HepG2 (cell line): ENCODE data around the gene SEMA3C. TPM values are rescaled to one million over a fixed set of nuclear protein-coding genes. Genes with fewer than 3 reads are reported as not detected.

Source experiments
- ATAC-seq: fragments of 200-7000 bp; cut with Tn5 transposase; 3 replicates; pipeline ENCODE4 v1.9.1; 2020; ENCODE audit warnings: mild to moderate bottlenecking, moderate library complexity
- BruUV-seq: library from RNA; stranded (reverse); fragments of 400-500 nt; replicated peaks from 2 replicates; lab custom pipeline; 2021; lab: Mats Ljungman, UMichigan
- CTCF ChIA-PET: fragments of 300-600 bp; formaldehyde crosslinking; extraction: SDS; loops from one replicate; lab custom pipeline; 2021; ENCODE audit warnings: low total read pairs, inconsistent platforms, low intra/inter-chr PET ratio; lab: Yijun Ruan, JAX
- POLR2A ChIA-PET: fragments of 350-600 bp; sonication (Branson Sonifier 250); formaldehyde crosslinking; loops from one replicate; lab custom pipeline; 2020; ENCODE audit warnings: antibody characterized with exemption, inconsistent platforms; lab: Yijun Ruan, JAX
- DNase-seq: peaks from one replicate; pipeline ENCODE4 v3.0.0-alpha.2; 2015; ENCODE audit warnings: low spot score
- FAIRE-seq: peaks from 3 replicates; lab custom pipeline; 2011; peaks lifted over from hg19 to GRCh38; lab: Jason Lieb, UNC
- H2AFZ ChIP-seq: one replicate; pipeline ENCODE4 v1.6.1; 2011; ENCODE audit warnings: low read length, inconsistent platforms
- H3K27ac ChIP-seq: fragments of 300-600 bp; 3 replicates; pipeline ENCODE4 v1.8.0; 2011; ENCODE audit warnings: mixed run types, mild to moderate bottlenecking, mixed read lengths, low read length, inconsistent platforms; ENCODE audit not compliant: insufficient read depth; ENCODE audit errors: extremely low read length
- H3K27me3 ChIP-seq, 2 experiments: fragments of 200-600 bp in 1 of 2; 2 replicates in 1 of 2; 3 replicates in 1 of 2; pipeline versions ENCODE4 v1.6.0 to v1.8.0; 2011; ENCODE audit warnings: low read length in 2 of 2, mild to moderate bottlenecking in 2 of 2, moderate library complexity in 2 of 2, inconsistent platforms in 1 of 2; ENCODE audit not compliant: insufficient read depth in 2 of 2, control insufficient read depth in 1 of 2
- H3K36me3 ChIP-seq, 2 experiments: fragments of 200-600 bp in 1 of 2; replicated peaks in 1 of 2; 2 replicates in 1 of 2; 3 replicates in 1 of 2; pipeline versions ENCODE4 v1.5.1 to v1.8.0; 2011; ENCODE audit warnings: low read length in 2 of 2, inconsistent platforms in 1 of 2; ENCODE audit not compliant: insufficient read depth in 2 of 2, control insufficient read depth in 1 of 2
- H3K4me1 ChIP-seq: 2 replicates; pipeline ENCODE4 v1.5.1; 2012; ENCODE audit warnings: low read length, inconsistent platforms; ENCODE audit not compliant: insufficient read depth
- H3K4me2 ChIP-seq: 2 replicates; pipeline ENCODE4 v1.6.0; 2011; ENCODE audit warnings: low read depth, low read length, inconsistent platforms
- H3K4me3 ChIP-seq, 3 experiments: fragments of 200-600 bp in 1 of 3; sonication (generic), shearing (Covaris generic) in 1 of 3; replicated peaks in 1 of 3; 2 replicates each; pipeline ENCODE4 v1.5.1; 2011 to 2016; ENCODE audit warnings: low read length in 3 of 3, inconsistent platforms in 2 of 3, low read depth in 2 of 3, mild to moderate bottlenecking in 2 of 3, control low read depth in 1 of 3, mixed read lengths in 1 of 3; ENCODE audit not compliant: insufficient read depth in 1 of 3
- H3K79me2 ChIP-seq: one replicate; pipeline ENCODE4 v1.6.1; 2011; ENCODE audit warnings: low read length, inconsistent platforms; ENCODE audit not compliant: insufficient read depth
- H3K9ac ChIP-seq: 2 replicates; pipeline ENCODE4 v1.6.0; 2011; ENCODE audit warnings: mild to moderate bottlenecking, low read depth, low read length, inconsistent platforms; ENCODE audit not compliant: insufficient read depth
- H3K9me3 ChIP-seq: 2 replicates; pipeline ENCODE4 v1.5.1; 2012; ENCODE audit warnings: mild to moderate bottlenecking, low read length
- H4K20me1 ChIP-seq: 2 replicates; pipeline ENCODE4 v1.6.0; 2011; ENCODE audit warnings: inconsistent platforms, mild to moderate bottlenecking, low read length, moderate library complexity; ENCODE audit not compliant: insufficient read depth
- IRF2 ChIP-seq: IDR thresholded peaks from 2 replicates; pipeline ENCODE4 v1.6.1; 2018; ENCODE audit warnings: missing genetic modification reagents, missing compliant biosample characterization
- ZNF326 ChIP-seq: sonication (generic); formaldehyde crosslinking; IDR thresholded peaks from 2 replicates; pipeline ENCODE4 v1.4.0; 2020; ENCODE audit warnings: missing genetic modification reagents, borderline replicate concordance
- ZNF460 ChIP-seq: sonication (generic); formaldehyde crosslinking; IDR thresholded peaks from 2 replicates; pipeline ENCODE4 v1.5.1; 2020; ENCODE audit warnings: missing genetic modification reagents, mild to moderate bottlenecking, borderline replicate concordance
- ZNF598 ChIP-seq: sonication (generic); formaldehyde crosslinking; IDR thresholded peaks from 2 replicates; pipeline ENCODE4 v1.5.1; 2020; ENCODE audit warnings: mild to moderate bottlenecking, missing genetic modification reagents, borderline replicate concordance
- ZZZ3 ChIP-seq: sonication (generic); formaldehyde crosslinking; IDR thresholded peaks from 2 replicates; pipeline ENCODE4 v1.4.0; 2020; ENCODE audit warnings: missing genetic modification reagents, mild to moderate bottlenecking, borderline replicate concordance
- WGBS: methylation state at CpG from one replicate; pipeline ENCODE4 v1.1.6; 2017; ENCODE audit warnings: low lambda C conversion rate; 5-methylcytosine and 5-hydroxymethylcytosine counted together
- in situ Hi-C: cut with HindIII; loops from 2 replicates; pipeline ENCODE4 v1.10.0; 2017; ENCODE audit warnings: low pct_unique_long_range_greater_than_20kb; ENCODE audit not compliant: extremely low pct_ligation_motif_present
- intact Hi-C: fragments of 100-400 bp; cut with micrococcal nuclease; formaldehyde crosslinking; loops from one replicate; pipeline ENCODE4 v1.10.0; 2022; ENCODE audit not compliant: unreplicated experiment
- polyA plus RNA-seq, 8 experiments: library from polyadenylated mRNA; depleted of rRNA in 3 of 8; stranded (reverse) in 7 of 8; unstranded in 1 of 8; fragments of >200 nt; fragmentation: Illumina TruSeq in 4 of 8; extraction: Trizol in 4 of 8; gene quantifications; 2 replicates each; pipeline versions ENCODE4 v1.2.1 to v1.2.3, GENCODE V29; 2011 to 2016; ENCODE audit warnings: low read depth in 4 of 8, missing spikeins in 1 of 8, mixed read lengths in 1 of 8; ENCODE audit not compliant: insufficient read depth in 1 of 8
- total RNA-seq, 5 experiments: library from RNA; depleted of rRNA; stranded (reverse); fragments of >200 nt; fragmentation: Illumina TruSeq; extraction: Trizol; gene quantifications; 2 replicates each; pipeline ENCODE4 v1.2.3, GENCODE V29; 2016; ENCODE audit warnings: low read depth in 1 of 5
- TF ChIP-seq, protein P1 (sequence below): IDR thresholded peaks from 2 replicates; pipeline ENCODE4 v1.6.1; 2016; ENCODE audit warnings: low read depth, borderline replicate concordance

The SEMA3C gene
- total and polyA plus RNA-seq, 2 of the 13 experiments (the other 11 are each of a cell fraction or from before 2014, with no cell fraction given), result 0.05 to 0.13 TPM

- TF ChIP-seq IRF2 (no peak), ZNF598 (no peak)
- in situ Hi-C loops (no loop called here), intact Hi-C loops (no loop called here)
- Histone ChIP-seq H3K79me2 (no peaks in the 10 kb centered on the region), H3K27me3 (no peaks in the 10 kb centered on the region), H3K9me3 (no peaks in the 10 kb centered on the region), H3K36me3 (no peaks in the 10 kb centered on the region), H2AFZ (no peak overlapping the region), H4K20me1 (no peaks in the 10 kb centered on the region), H3K27ac (no peak overlapping the region), H3K4me3 (no peak overlapping the region), H3K4me2 (no peak overlapping the region), H3K9ac (no peak overlapping the region), H3K4me1 (no peaks in the 10 kb centered on the region)
- FAIRE-seq (no peak), DNase-seq (no peak), ATAC-seq (no peak)
- no TSS peak for BruUV-seq
- ChIA-PET POLR2A (no interaction called here), CTCF (no interaction called here)
- WGBS, result 0% methylated on average over 1 of the region's 1 CpG
These were observed 177.9 kb downstream of the SEMA3C start for GRCh38 chr7:80740778-80741545.

DNA sequence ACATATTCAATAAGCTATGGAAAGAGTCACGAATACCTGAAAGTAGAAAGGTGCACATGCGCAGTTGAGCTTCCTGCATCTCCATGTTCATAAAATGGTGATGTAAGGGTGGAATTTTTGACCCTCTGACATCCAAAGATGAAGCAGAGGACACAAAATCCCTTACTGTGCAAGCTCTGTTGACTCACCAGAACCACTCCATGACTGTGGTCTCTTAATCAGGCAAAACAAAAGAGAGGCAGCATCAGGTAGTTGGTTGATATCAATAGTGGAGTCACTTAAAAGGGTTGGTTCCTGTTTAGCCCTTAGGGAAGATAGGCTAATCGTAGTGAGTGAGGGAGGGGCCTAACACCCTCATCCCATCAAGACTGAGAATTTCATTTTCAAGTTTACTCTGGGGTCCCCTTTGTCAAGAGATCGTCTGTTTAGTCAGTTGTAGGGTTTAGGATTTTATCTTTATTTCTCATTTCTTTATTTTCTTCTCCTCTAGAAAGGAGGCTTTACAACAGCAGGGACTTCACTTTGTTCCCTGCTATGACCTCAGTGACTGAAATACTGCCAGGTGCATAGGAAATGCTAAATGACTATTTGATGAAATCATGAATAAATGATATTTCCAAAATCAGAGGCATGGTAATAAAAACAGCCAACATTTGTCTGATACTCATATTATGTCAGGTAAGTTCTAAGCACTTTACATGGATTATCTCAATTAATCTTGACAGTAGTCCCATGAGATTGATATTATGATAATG lies 182.3 kb downstream of the SEMA3C start:
- 0% methylated on average over 4 of the region's 4 CpGs for WGBS
- H3K36me3 ChIP-seq, result no peaks in the 10 kb centered on the region
- no peaks in the 10 kb centered on the region for H3K79me2 ChIP-seq
- H3K9me3 ChIP-seq, result no peaks in the 10 kb centered on the region
- no TSS peak for BruUV-seq
- in situ Hi-C loops (no loop called here), intact Hi-C loops (no loop called here)
- TF ChIP-seq, protein P1, sequence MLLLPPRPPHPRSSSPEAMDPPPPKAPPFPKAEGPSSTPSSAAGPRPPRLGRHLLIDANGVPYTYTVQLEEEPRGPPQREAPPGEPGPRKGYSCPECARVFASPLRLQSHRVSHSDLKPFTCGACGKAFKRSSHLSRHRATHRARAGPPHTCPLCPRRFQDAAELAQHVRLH, result no peak
- TF ChIP-seq ZZZ3 (CRISPR knock-in tag) (no peak), ZNF460 (CRISPR knock-in tag) (no peak), ZNF326 (no peak)
- H3K27ac ChIP-seq, result no peak overlapping the region
- ChIA-PET POLR2A (no interaction called here), CTCF (no interaction called here)
- no peak overlapping the region for H3K4me3 ChIP-seq
- no peak for ATAC-seq
- no peak overlapping the region for H3K4me2 ChIP-seq
- H3K9ac ChIP-seq, result no peak overlapping the region
- no peaks in the 10 kb centered on the region for H3K4me1 ChIP-seq
- DNase-seq, result no peak
- no peak overlapping the region for H2AFZ ChIP-seq
- no peak for FAIRE-seq
- no peaks in the 10 kb centered on the region for H3K27me3 ChIP-seq
- H4K20me1 ChIP-seq, result no peaks in the 10 kb centered on the region
